IgD-negative memory B cell (primary cell): ENCODE results near the gene TAS1R3. TPM values are rescaled to one million over a fixed set of nuclear protein-coding genes. Genes with fewer than 3 reads are reported as not detected.

ENCODE experiments used
- H3K27ac Mint-ChIP-seq, 3 donors: one replicate each; pipeline ENCODE4 v1.8.0; 2020 to 2022; ENCODE audit warnings: mild to moderate bottlenecking in 3 of 3, mixed read lengths in 3 of 3, moderate library complexity in 1 of 3
- H3K27me3 Mint-ChIP-seq: one replicate; pipeline ENCODE4 v1.8.0; 2021; ENCODE audit warnings: mixed read lengths
- H3K36me3 Mint-ChIP-seq: one replicate; pipeline ENCODE4 v1.8.0; 2020; ENCODE audit warnings: mild to moderate bottlenecking, mixed read lengths
- H3K4me1 Mint-ChIP-seq, 3 donors: one replicate each; pipeline ENCODE4 v1.8.0; 2020 to 2022; ENCODE audit warnings: mixed read lengths in 3 of 3, mild to moderate bottlenecking in 1 of 3
- H3K4me3 Mint-ChIP-seq, 4 donors: one replicate each; pipeline ENCODE4 v1.8.0; 2020 to 2022; ENCODE audit warnings: mild to moderate bottlenecking in 4 of 4, mixed read lengths in 4 of 4, moderate library complexity in 3 of 4
- H3K9me3 Mint-ChIP-seq, 3 donors: one replicate each; pipeline ENCODE4 v1.8.0; 2020 to 2021; ENCODE audit warnings: mixed read lengths in 3 of 3, mild to moderate bottlenecking in 1 of 3
- polyA plus RNA-seq: library from polyadenylated mRNA; unstranded; fragments of 300-500 nt; fragmentation: Illumina TruSeq; gene quantifications from one replicate; pipeline ENCODE4 v1.2.3, GENCODE V29; 2021

The TAS1R3 gene
- polyA plus RNA-seq, 1 donor from 2014 or later, result 5.5 TPM

DNA sequence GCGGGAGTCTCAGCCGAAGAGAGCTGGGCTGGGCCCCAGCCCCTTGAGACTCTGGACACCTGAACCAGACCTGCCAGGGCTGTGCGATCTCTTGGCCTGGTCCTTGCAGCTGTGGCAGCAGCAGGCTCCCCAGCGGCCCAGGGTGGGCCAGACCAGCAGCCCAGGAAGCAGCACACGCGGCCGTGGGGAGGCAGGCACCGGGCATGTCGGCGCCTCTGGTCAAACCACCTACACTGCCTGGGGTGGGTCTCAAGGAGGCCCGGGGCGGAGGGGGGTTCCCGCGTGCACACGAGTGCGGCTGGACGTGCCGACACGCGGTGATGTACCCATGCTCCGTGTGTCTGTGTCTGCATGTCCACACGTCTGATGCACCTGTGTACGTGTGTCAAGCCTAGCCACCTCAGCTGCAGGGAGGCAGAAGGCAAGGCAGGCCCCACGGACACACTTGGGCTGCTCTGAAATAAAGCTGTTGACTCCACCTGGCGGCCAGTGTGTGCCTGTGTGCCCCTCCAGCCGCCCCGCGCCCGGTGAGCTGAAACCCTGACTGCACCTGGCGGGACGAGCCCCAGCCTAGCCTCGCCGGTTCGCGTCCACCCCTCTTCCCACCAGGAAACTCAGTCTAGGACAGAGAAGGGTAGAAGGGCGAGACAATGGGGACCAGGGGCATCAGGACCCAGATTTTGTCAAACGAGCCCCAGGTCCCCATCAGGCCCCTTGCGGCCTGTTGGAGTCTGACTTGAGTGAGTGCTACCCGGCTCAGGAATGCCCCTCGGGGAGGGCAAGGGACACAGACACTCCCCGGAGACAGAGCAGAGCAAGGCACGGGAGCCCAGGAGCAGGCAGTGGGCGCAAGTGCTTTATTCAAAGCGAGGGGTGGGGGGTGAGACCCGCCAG, 39.3 kb upstream of the TAS1R3 start:
- H3K4me3 Mint-ChIP-seq, result no peak overlapping the region
- no peaks in the 10 kb centered on the region for H3K9me3 Mint-ChIP-seq
- H3K4me1 Mint-ChIP-seq, result peaks cover 0 to 9% (median 6%) of the 10 kb centered on the region in 3 donors
- no peaks in the 10 kb centered on the region for H3K36me3 Mint-ChIP-seq
- H3K27me3 Mint-ChIP-seq, result no peaks in the 10 kb centered on the region
- peak overlapping the region in 1 of 3 donors; percentile 30 for H3K27ac Mint-ChIP-seq

- H3K9me3 Mint-ChIP-seq, result no peaks in the 10 kb centered on the region
- H3K4me3 Mint-ChIP-seq, result no peak overlapping the region
- H3K27me3 Mint-ChIP-seq, result no peaks in the 10 kb centered on the region
- peak overlapping the region in 1 of 3 donors; percentile 30 for H3K27ac Mint-ChIP-seq
- H3K4me1 Mint-ChIP-seq, result peaks cover 0 to 9% (median 6%) of the 10 kb centered on the region in 3 donors
- H3K36me3 Mint-ChIP-seq, result no peaks in the 10 kb centered on the region
Observed at GRCh38 chr1:1292442-1292779, 38.7 kb upstream of the TAS1R3 start.

DNA sequence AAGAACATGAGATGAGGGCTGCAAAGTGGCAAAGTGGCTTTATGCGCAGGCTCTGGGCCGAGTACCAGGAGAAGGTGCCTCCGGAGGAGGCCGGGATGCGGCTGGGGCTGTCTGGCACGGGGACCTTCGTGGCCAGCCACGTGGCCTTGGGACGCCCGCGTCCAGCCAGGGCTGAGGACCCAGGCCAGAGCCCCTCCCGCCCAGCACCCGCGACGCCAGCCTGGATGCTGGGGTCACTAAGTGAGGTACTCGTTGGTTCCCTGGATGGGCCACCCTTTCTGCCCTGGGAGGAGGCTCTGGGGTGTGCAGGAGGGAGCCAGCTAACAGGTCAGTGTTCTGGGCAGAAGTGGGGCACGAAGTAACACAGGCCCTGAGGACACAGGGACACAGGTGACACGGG, 38.2 kb upstream of the TAS1R3 start:
- H3K4me1 Mint-ChIP-seq, result peaks cover 0 to 9% (median 6%) of the 10 kb centered on the region in 3 donors
- H3K27me3 Mint-ChIP-seq, result no peaks in the 10 kb centered on the region
- no peak overlapping the region for H3K4me3 Mint-ChIP-seq
- H3K36me3 Mint-ChIP-seq, result no peaks in the 10 kb centered on the region
- H3K9me3 Mint-ChIP-seq, result no peaks in the 10 kb centered on the region
- no peak overlapping the region for H3K27ac Mint-ChIP-seq

- H3K27ac Mint-ChIP-seq, result no peak overlapping the region
- H3K9me3 Mint-ChIP-seq, result no peaks in the 10 kb centered on the region
- H3K4me3 Mint-ChIP-seq, result no peak overlapping the region
- H3K27me3 Mint-ChIP-seq, result no peaks in the 10 kb centered on the region
- no peaks in the 10 kb centered on the region for H3K36me3 Mint-ChIP-seq
- H3K4me1 Mint-ChIP-seq, result peaks cover 0 to 9% (median 6%) of the 10 kb centered on the region in 3 donors
Observed at GRCh38 chr1:1293263-1294249, 37.5 kb upstream of the TAS1R3 start.

DNA sequence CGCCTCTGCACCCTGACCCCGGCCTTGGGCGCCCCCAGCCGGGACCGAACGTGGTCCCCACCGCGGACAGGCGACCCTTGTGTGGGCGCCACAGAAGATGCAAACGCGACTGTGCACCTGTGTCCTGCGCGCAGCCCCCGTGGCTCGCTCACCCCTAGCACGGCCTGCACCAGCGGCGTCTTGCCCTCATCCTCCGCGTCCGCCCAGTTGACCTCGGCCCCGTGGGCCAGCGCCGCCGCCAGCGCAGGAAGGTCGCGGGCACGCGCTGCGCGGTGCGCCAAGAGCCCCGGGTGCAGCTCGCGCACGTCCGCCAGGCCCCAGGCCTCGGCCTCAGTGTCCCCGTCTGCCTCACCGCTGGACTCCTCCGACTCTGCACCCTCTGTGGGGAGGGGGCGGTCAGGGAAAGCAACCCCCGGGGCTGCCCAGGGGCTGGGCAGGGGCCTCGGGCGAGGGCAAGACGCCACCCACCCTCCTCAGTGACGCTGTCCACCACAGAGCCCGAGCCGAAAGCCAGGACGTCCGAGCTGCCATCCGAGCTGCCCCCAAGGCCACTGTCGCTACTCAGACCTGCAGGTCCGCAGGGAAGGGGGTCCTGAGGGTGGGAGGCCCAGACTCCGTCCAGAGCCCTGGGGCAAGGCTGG, 36.7 kb upstream of the TAS1R3 start:
- H3K4me1 Mint-ChIP-seq, result peaks cover 0 to 9% (median 6%) of the 10 kb centered on the region in 3 donors
- H3K4me3 Mint-ChIP-seq, result no peak overlapping the region
- no peaks in the 10 kb centered on the region for H3K36me3 Mint-ChIP-seq
- H3K9me3 Mint-ChIP-seq, result no peaks in the 10 kb centered on the region
- no peaks in the 10 kb centered on the region for H3K27me3 Mint-ChIP-seq
- H3K27ac Mint-ChIP-seq, result no peak overlapping the region

DNA sequence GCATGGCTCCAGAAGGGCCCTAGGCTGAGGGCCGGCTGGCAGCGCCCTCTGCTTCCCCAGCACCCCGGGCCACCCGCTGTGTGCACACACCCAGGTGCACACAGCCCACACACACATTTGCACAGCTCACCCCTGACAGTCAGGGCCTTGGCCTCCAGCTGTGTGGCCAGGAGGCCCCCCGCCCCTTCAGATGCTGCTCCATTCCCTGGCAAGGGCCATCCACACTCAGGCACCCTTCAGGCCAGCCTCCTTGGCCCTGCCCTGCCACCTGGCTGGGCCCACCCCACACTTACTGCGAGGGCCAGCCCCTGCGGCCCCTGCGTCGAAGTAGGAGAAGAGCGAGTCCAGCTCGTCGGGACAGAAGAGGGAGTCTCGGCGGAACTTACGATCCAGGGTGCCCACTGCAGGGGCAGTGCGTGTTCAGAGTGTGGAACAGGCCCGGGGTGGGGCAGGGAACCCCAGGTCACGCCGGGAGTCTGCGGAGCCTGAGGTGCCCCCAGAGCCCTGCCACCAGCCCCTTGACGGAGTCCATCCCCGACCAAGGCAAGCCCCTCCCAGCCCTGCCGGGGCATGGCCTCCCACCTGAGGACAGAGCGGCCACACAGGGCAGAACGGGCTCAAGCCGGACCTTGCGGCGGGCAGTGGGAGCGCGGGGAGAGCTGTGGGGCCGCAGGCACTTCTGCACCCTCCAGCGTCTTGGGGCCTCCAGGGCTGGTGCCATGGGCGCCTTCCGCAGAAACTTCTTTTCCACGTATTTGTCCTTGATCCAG, 35.7 kb upstream of the TAS1R3 start:
- no peaks in the 10 kb centered on the region for H3K27me3 Mint-ChIP-seq
- H3K4me3 Mint-ChIP-seq, result no peak overlapping the region
- H3K36me3 Mint-ChIP-seq, result no peaks in the 10 kb centered on the region
- H3K4me1 Mint-ChIP-seq, result peaks cover 0 to 11% (median 6%) of the 10 kb centered on the region in 3 donors
- H3K9me3 Mint-ChIP-seq, result no peaks in the 10 kb centered on the region
- H3K27ac Mint-ChIP-seq, result no peak overlapping the region

DNA sequence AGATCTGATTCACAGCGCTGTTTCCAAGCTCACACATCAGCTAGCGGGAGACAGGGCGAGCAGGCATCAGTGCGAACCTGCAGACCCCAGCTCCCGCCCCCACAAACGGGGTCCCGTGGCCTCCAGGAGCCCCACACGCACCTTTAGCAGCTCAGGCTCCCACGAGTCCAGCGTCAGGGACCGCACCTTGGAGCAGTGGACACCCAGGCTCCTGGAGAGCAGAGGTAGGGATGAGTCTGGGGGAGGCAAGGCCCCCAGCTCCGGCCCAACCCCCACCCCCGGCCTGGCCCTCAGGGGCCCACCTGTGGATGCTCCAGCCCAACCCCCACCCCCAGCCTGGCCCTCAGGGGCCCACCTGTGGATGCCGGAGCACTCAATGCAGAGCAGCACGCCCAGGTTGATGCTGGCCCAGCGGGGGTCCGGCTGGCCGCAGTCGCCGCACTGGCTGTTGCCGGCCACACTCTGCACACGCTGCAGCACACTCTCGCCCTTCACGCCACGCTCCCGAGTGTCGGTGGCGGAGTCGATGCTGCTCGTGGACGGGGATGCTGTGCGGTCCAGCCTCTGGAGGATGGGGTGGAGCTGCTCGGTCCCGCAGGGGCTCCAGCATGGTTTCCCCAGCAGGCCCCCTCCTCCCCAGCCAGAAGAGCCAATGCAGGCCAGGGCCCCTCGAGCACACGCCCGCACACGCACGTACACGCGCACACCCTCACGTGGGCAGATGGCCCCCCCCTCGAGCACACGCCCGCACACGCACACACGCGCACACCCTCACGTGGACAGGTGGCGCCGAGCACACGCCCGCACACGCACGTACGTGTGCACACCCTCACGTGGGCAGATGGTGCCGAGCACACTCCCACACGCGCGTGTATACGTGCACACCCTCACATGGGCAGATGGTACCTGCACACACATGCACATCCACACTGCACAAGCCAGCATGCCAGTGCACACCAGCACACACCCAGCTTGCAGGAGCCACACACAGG, 34.7 kb upstream of the TAS1R3 start:
- H3K36me3 Mint-ChIP-seq, result no peaks in the 10 kb centered on the region
- no peaks in the 10 kb centered on the region for H3K27me3 Mint-ChIP-seq
- H3K4me1 Mint-ChIP-seq, result peaks cover 0 to 11% (median 6%) of the 10 kb centered on the region in 3 donors
- H3K4me3 Mint-ChIP-seq, result no peak overlapping the region
- H3K9me3 Mint-ChIP-seq, result no peaks in the 10 kb centered on the region
- no peak overlapping the region for H3K27ac Mint-ChIP-seq

GRCh38 chr1:1297802-1298424, 33.2 kb upstream of the TAS1R3 start:
- H3K4me1 Mint-ChIP-seq, result peaks cover 0 to 6% (median 0%) of the 10 kb centered on the region in 3 donors
- H3K27ac Mint-ChIP-seq, result no peak overlapping the region
- no peak overlapping the region for H3K4me3 Mint-ChIP-seq
- no peaks in the 10 kb centered on the region for H3K9me3 Mint-ChIP-seq
- no peaks in the 10 kb centered on the region for H3K27me3 Mint-ChIP-seq
- H3K36me3 Mint-ChIP-seq, result no peaks in the 10 kb centered on the region

GRCh38 chr1:1298861-1299685, 32.0 kb upstream of the TAS1R3 start:
- Mint-ChIP-seq H3K4me3 (no peak overlapping the region), H3K4me1 (peaks cover 0 to 6% (median 0%) of the 10 kb centered on the region in 3 donors), H3K27ac (no peak overlapping the region), H3K36me3 (no peaks in the 10 kb centered on the region), H3K9me3 (no peaks in the 10 kb centered on the region), H3K27me3 (no peaks in the 10 kb centered on the region)

DNA sequence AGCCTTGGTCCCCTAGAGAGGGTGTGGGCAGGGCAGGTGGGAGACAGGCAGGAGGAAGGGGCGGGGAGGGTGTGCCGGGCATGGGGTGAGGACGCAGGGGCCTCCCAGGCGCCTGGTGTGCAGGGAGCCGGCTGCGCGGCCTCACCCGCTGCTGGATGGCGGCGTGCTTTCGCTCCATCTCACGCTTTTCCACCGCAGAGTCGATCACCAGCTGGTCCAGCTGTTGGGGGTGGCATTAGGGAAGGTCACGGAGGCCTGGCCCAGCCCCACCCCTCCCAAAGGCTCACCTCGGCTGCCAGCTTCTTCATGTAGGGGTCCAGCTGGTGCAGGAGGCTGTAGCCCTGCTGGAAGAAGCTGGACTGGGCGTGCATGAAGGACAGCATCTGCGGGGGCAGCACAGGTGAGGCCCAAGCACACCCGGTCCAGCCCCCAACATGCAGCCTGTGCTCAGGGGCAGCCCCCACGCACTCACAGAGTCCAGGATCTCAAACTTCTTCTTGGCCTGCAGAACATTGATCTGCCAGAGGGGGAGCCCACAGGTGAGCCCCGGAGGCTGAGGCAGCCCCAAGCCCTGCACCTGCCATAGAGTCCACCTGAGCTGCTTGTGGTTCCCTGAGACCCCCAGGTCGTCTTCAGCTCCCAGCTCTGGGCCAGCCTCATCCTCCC, 31.3 kb upstream of the TAS1R3 start:
- Mint-ChIP-seq H3K4me1 (peaks cover 0 to 7% (median 2%) of the 10 kb centered on the region in 3 donors), H3K27ac (no peak overlapping the region), H3K9me3 (no peaks in the 10 kb centered on the region), H3K36me3 (no peaks in the 10 kb centered on the region), H3K4me3 (peak overlapping the region in 1 of 4 donors; percentile 50), H3K27me3 (no peaks in the 10 kb centered on the region)

DNA sequence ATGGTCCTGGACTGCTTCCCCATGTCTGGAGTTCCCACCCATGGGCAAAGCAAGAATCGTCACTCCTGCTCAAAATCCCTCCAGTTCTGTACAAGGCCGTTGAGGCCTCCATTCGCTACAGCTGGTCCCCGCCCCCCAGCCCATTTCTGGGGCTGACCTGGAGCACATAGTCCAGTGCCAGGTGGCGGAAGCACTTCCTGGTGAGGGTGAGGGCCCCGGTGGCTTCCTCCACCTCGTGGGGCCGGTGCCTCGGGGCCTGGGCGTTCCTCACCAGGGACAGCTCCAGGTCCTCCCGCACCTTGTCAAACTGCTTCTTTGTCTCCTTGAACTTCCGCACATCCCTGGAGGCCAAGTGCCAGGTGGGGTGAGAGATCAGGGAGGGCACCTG, 30.7 kb upstream of the TAS1R3 start:
- Mint-ChIP-seq H3K27ac (no peak overlapping the region), H3K4me3 (peak overlapping the region in 1 of 4 donors; percentile 50), H3K36me3 (no peaks in the 10 kb centered on the region), H3K27me3 (no peaks in the 10 kb centered on the region), H3K4me1 (peaks cover 3 to 7% (median 5%) of the 10 kb centered on the region in 3 donors), H3K9me3 (no peaks in the 10 kb centered on the region)

- Mint-ChIP-seq H3K27ac (no peak overlapping the region), H3K9me3 (no peaks in the 10 kb centered on the region), H3K4me1 (peaks cover 13 to 16% (median 16%) of the 10 kb centered on the region in 3 donors), H3K4me3 (no peak overlapping the region), H3K36me3 (no peaks in the 10 kb centered on the region), H3K27me3 (no peaks in the 10 kb centered on the region)
Observed at GRCh38 chr1:1302006-1302430, 29.1 kb upstream of the TAS1R3 start.
